Camera-type eye (tissue), 1 donor: Measurements from ENCODE around the gene CTNNA1. TPM values are rescaled to one million over a fixed set of nuclear protein-coding genes. Genes with fewer than 3 reads are reported as not detected.

ENCODE experiments used
- total RNA-seq: library from RNA; depleted of rRNA; stranded (reverse); fragments of >200 nt; gene quantifications from one replicate; pipeline ENCODE4 v1.2.3, GENCODE V29; 2014

The CTNNA1 gene, protein sequence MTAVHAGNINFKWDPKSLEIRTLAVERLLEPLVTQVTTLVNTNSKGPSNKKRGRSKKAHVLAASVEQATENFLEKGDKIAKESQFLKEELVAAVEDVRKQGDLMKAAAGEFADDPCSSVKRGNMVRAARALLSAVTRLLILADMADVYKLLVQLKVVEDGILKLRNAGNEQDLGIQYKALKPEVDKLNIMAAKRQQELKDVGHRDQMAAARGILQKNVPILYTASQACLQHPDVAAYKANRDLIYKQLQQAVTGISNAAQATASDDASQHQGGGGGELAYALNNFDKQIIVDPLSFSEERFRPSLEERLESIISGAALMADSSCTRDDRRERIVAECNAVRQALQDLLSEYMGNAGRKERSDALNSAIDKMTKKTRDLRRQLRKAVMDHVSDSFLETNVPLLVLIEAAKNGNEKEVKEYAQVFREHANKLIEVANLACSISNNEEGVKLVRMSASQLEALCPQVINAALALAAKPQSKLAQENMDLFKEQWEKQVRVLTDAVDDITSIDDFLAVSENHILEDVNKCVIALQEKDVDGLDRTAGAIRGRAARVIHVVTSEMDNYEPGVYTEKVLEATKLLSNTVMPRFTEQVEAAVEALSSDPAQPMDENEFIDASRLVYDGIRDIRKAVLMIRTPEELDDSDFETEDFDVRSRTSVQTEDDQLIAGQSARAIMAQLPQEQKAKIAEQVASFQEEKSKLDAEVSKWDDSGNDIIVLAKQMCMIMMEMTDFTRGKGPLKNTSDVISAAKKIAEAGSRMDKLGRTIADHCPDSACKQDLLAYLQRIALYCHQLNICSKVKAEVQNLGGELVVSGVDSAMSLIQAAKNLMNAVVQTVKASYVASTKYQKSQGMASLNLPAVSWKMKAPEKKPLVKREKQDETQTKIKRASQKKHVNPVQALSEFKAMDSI
- total RNA-seq, result 346 TPM

GRCh38 chr5:138752951-138753793 is at the start of gene CTNNA1:
Gene CTNNA1 (plus strand): TSS chr5:138753425. CDS start chr5:138781925, 28,500 bp downstream.

DNA sequence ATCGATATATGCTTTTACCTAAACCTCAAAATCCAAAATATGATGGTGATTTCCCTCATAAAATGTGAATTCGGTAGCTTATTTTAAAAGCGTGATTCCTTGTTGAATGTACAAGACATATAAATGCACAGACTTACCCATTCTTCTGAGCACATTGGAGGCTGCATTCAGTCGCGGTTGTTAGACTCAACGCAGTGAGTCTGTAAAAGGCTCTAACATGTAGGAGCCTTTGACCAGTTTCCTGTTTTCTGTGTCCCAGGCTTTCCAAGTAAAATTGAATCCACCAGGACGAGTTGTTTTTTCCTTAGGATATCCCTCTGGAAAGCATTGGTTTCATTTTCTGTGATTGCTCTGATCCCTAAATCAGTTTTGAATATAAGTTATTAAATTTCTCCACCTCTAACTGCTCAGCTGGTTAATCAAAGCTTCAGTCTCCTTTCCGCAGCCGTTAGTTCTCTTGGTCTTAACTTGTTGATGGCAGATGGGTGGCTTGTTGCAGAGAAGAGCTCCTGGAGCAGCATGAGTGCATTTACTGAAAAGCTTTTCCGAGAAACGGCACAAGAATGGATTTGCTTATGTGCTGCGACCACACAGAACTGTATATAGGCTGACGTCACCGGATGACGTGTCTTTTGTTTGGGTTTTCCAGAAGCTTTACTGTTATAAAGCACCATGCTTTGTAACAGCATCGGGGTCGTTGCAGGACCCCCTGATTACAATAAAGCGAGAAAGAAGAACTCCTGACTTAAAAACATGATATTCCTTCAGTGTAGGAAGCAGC is 121.7 kb downstream of the CTNNA1 start, which contains the start of gene LRRTM2:
Gene LRRTM2, minus strand, starts transcription at position 565 of the 781 bp plus-strand sequence. Its CDS starts 424 bp downstream, at position 141.

Other genes starting within 250 kb of the CTNNA1 start
- gene ETF1, start 210.2 kb upstream of the CTNNA1 start, total RNA-seq, result 52.7 TPM
- 294 TPM for gene HSPA9, start 178.0 kb upstream of the CTNNA1 start, total RNA-seq
- 124 TPM for gene LRRTM2, start 121.9 kb downstream of the CTNNA1 start, total RNA-seq